ENCODE results near the gene SRSF4. TPM values are rescaled to one million over a fixed set of nuclear protein-coding genes. Genes with fewer than 3 reads are reported as not detected.

Gene SRSF4
- total and polyA plus RNA-seq, 2 donors (not counting 3 experiments of a cell fraction or from before 2014, with no cell fraction given), result 45.6 to 108 TPM

GRCh38 chr1:29142714-29143113 lies 39.0 kb downstream of the SRSF4 start:
- no peak overlapping the region for H3K27ac ChIP-seq (ENCODE audit: insufficient read depth, low read depth, low read length)
- no peak for FAIRE-seq

GRCh38 chr1:29136391-29136915 lies 45.2 kb downstream of the SRSF4 start:
- Histone ChIP-seq H3K9me1 (replicated peaks; ENCODE audit: control insufficient read depth, extremely low read depth, insufficient read depth, low read length) (no peaks in the 10 kb centered on the region), H3K27ac (ENCODE audit: insufficient read depth, low read depth, low read length) (no peak overlapping the region), H3K4me2 (ENCODE audit: insufficient read depth, low read length) (no peak overlapping the region), H3K4me3 (replicated peaks in 1 of 3; ENCODE audit: insufficient read depth in 1 of 3, low read depth in 1 of 3, low read length in 3 of 3) (no peak overlapping the region), H2AFZ (ENCODE audit: low read depth, low read length) (no peak overlapping the region), H3K79me2 (ENCODE audit: control insufficient read depth, insufficient read depth, low read length) (no peaks in the 10 kb centered on the region), H3K9me3 (replicated peaks; ENCODE audit: control insufficient read depth, insufficient read depth, low read length) (no peaks in the 10 kb centered on the region), H4K20me1 (replicated peaks; ENCODE audit: control insufficient read depth, extremely low read depth, insufficient read depth, low read length) (no peaks in the 10 kb centered on the region), H3K27me3 (ENCODE audit: control insufficient read depth in 2 of 2, insufficient read depth in 2 of 2, low read length in 2 of 2) (peaks cover 0 to 3% of the 10 kb centered on the region in 2 experiments), H3K4me1 (ENCODE audit: control insufficient read depth, extremely low read depth, insufficient read depth, low read length) (no peaks in the 10 kb centered on the region), H3K9ac (replicated peaks; ENCODE audit: extremely low read depth, insufficient read depth, low read length) (no peak overlapping the region), H3K36me3 (ENCODE audit: control insufficient read depth in 2 of 2, extremely low read depth in 1 of 2, insufficient read depth in 2 of 2, low read length in 2 of 2) (no peaks in the 10 kb centered on the region)
- ChIA-PET CTCF (interaction anchor here (0.7 to 1.2 kb wide), 2 partner anchors 14 to 16 kb away, joined by 6 to 8 read pairs; no protein-coding TSS in a partner anchor), POLR2A (no interaction called here)
- no peak for FAIRE-seq
- no TSS peak for BruUV-seq (replicated peaks)
- intact Hi-C loops (cut with micrococcal nuclease) (no loop called here), dilution Hi-C loops (cut with MboI; ENCODE audit: extremely low pct_ligation_motif_present, low sequenced_read_pairs) (no loop called here)
- TF ChIP-seq CTCF (IDR thresholded peaks at IDR 0.05; ENCODE audit: extremely low read depth in 1 of 2, insufficient read depth in 1 of 2, low read depth in 1 of 2, low read length in 2 of 2) (no peak), EZH2 (IDR thresholded peaks at IDR 0.05; ENCODE audit: borderline replicate concordance, low read depth, low read length, severe bottlenecking) (no peak), JUN (IDR thresholded peaks at IDR 0.05; ENCODE audit: borderline replicate concordance, insufficient read depth, insufficient read length, low read depth) (no peak)
- DNase-seq (ENCODE audit: low read depth, low spot score), result no peak

More at GRCh38 chr1:29142714-29143113, 39.0 kb downstream of the SRSF4 start:
- POLR2A ChIA-PET, result no interaction called here
- CTCF ChIA-PET, result no interaction called here
- DNase-seq (ENCODE audit: low read depth, low spot score), result no peak
- Histone ChIP-seq H3K27me3 (ENCODE audit: control insufficient read depth in 2 of 2, insufficient read depth in 2 of 2, low read length in 2 of 2) (no peaks in the 10 kb centered on the region), H3K36me3 (ENCODE audit: control insufficient read depth in 2 of 2, extremely low read depth in 1 of 2, insufficient read depth in 2 of 2, low read length in 2 of 2) (peaks cover 2% of the 10 kb centered on the region in 2 experiments), H4K20me1 (replicated peaks; ENCODE audit: control insufficient read depth, extremely low read depth, insufficient read depth, low read length) (no peaks in the 10 kb centered on the region), H3K4me1 (ENCODE audit: control insufficient read depth, extremely low read depth, insufficient read depth, low read length) (no peaks in the 10 kb centered on the region), H3K4me2 (ENCODE audit: insufficient read depth, low read length) (no peak overlapping the region), H3K9me1 (replicated peaks; ENCODE audit: control insufficient read depth, extremely low read depth, insufficient read depth, low read length) (no peaks in the 10 kb centered on the region), H3K9me3 (replicated peaks; ENCODE audit: control insufficient read depth, insufficient read depth, low read length) (no peaks in the 10 kb centered on the region), H3K9ac (replicated peaks; ENCODE audit: extremely low read depth, insufficient read depth, low read length) (no peak overlapping the region), H3K79me2 (ENCODE audit: control insufficient read depth, insufficient read depth, low read length) (no peaks in the 10 kb centered on the region), H3K4me3 (replicated peaks in 1 of 3; ENCODE audit: insufficient read depth in 1 of 3, low read depth in 1 of 3, low read length in 3 of 3) (no peak overlapping the region), H2AFZ (ENCODE audit: low read depth, low read length) (no peak overlapping the region)
- intact Hi-C loops (cut with micrococcal nuclease), result no loop called here
- BruUV-seq (replicated peaks), result no TSS peak
- dilution Hi-C loops (cut with MboI; ENCODE audit: extremely low pct_ligation_motif_present, low sequenced_read_pairs), result no loop called here
- TF ChIP-seq MAX (IDR thresholded peaks at IDR 0.05; ENCODE audit: insufficient read depth, insufficient read length) (no peak), POLR2A (IDR thresholded peaks at IDR 0.05; ENCODE audit: low read depth, low read length) (peak; percentile 21)
